ENCODE results near the gene TIAM2.

Gene TIAM2

GRCh38 chr6:155275808-155276480 is 280.8 kb downstream of the TIAM2 start:
- no peak overlapping the region for H3K4me3 ChIP-seq (ENCODE audit: low read depth, low read length)
- TF ChIP-seq CTCF (IDR thresholded peaks at IDR 0.05; ENCODE audit: low read depth, low read length, missing control alignments) = no peak
- DNase-seq (ENCODE audit: low read depth) = no peak

- no peak for DNase-seq (ENCODE audit: low read depth)
- TF ChIP-seq CTCF (IDR thresholded peaks at IDR 0.05; ENCODE audit: low read depth, low read length, missing control alignments) = no peak
Measured at GRCh38 chr6:155276638-155277037, 281.5 kb downstream of the TIAM2 start.

GRCh38 chr6:155278319-155279049 is 283.4 kb downstream of the TIAM2 start:
- DNase-seq (ENCODE audit: low read depth) = no peak
- no peak for TF ChIP-seq CTCF (IDR thresholded peaks at IDR 0.05; ENCODE audit: low read depth, low read length, missing control alignments)
- no peak overlapping the region for H3K4me3 ChIP-seq (ENCODE audit: low read depth, low read length)

More at GRCh38 chr6:155276638-155277037, 281.5 kb downstream of the TIAM2 start:
- no peak overlapping the region for H3K4me3 ChIP-seq (ENCODE audit: low read depth, low read length)

- DNase-seq (ENCODE audit: low read depth) = no peak
- TF ChIP-seq CTCF (IDR thresholded peaks at IDR 0.05; ENCODE audit: low read depth, low read length, missing control alignments) = no peak
- H3K4me3 ChIP-seq (ENCODE audit: low read depth, low read length) = no peak overlapping the region
Measured at GRCh38 chr6:155284775-155285174, 289.7 kb downstream of the TIAM2 start.

- TF ChIP-seq CTCF (IDR thresholded peaks at IDR 0.05; ENCODE audit: low read depth, low read length, missing control alignments) = no peak
- DNase-seq (ENCODE audit: low read depth) = no peak
- no peak overlapping the region for H3K4me3 ChIP-seq (ENCODE audit: low read depth, low read length)
Measured at GRCh38 chr6:155287762-155288161, 292.6 kb downstream of the TIAM2 start.

- no peak for TF ChIP-seq CTCF (IDR thresholded peaks at IDR 0.05; ENCODE audit: low read depth, low read length, missing control alignments)
- no peak for DNase-seq (ENCODE audit: low read depth)
- H3K4me3 ChIP-seq (ENCODE audit: low read depth, low read length) = no peak overlapping the region
Measured at GRCh38 chr6:155290491-155290890, 295.4 kb downstream of the TIAM2 start.
